Mammary epithelial cell (primary cell): ENCODE data around the gene HIGD1A.

ENCODE experiments used
- CTCF ChIP-seq, 2 donors: IDR thresholded peaks in 1 of 2; conservative IDR thresholded peaks in 1 of 2; 2 replicates each; pipeline ENCODE4 v1.5.1; 2011 to 2012; ENCODE audit warnings: inconsistent platforms in 2 of 2, low read length in 2 of 2, mild to moderate bottlenecking in 2 of 2, control low read depth in 1 of 2, low read depth in 1 of 2; ENCODE audit not compliant: insufficient read depth in 1 of 2; ENCODE audit errors: extremely low read depth in 1 of 2
- EZH2 ChIP-seq: IDR thresholded peaks from 2 replicates; pipeline ENCODE4 v1.6.1; 2012; ENCODE audit warnings: low read length, inconsistent platforms, borderline replicate concordance

- no peak for TF ChIP-seq CTCF (conservative IDR thresholded peaks at IDR 0.05 in 1 of 2, IDR thresholded peaks at IDR 0.05 in 1 of 2; ENCODE audit: extremely low read depth in 1 of 2, insufficient read depth in 1 of 2, low read depth in 1 of 2, low read length in 2 of 2)
- no peak for TF ChIP-seq EZH2
These were observed 4.9 kb downstream of the HIGD1A start for GRCh38 chr3:42799376-42799775.
